Tibial nerve (tissue), 4 donors: ENCODE measurements around the gene TTC23L. TPM values are rescaled to one million over a fixed set of nuclear protein-coding genes. Genes with fewer than 3 reads are reported as not detected.

Source experiments
- DNase-seq, 2 donors: peaks; one replicate each; pipeline ENCODE4 v3.0.0-alpha.2; 2019; ENCODE audit warnings: low spot score in 2 of 2
- H3K27ac ChIP-seq, 4 donors: fragments of 200-600 bp; sonication (generic) in 3 of 4; one replicate each; pipeline ENCODE4 v1.5.1; 2017 to 2019; ENCODE audit warnings: mild to moderate bottlenecking in 1 of 4
- H3K27me3 ChIP-seq, 2 donors: fragments of 200-600 bp; sonication (generic) in 1 of 2; one replicate each; pipeline versions ENCODE4 v1.5.1 to v1.6.0; 2017 to 2019
- H3K36me3 ChIP-seq, 3 donors: fragments of 200-600 bp; sonication (generic); one replicate each; pipeline ENCODE4 v1.5.1; 2018 to 2019
- H3K4me1 ChIP-seq, 4 donors: fragments of 200-600 bp; sonication (generic) in 3 of 4; one replicate each; pipeline ENCODE4 v1.5.1; 2017 to 2019
- H3K4me3 ChIP-seq, 4 donors: fragments of 200-600 bp; sonication (generic) in 3 of 4; one replicate each; pipeline ENCODE4 v1.5.1; 2017 to 2019; ENCODE audit warnings: mild to moderate bottlenecking in 1 of 4, moderate library complexity in 1 of 4
- H3K9me3 ChIP-seq, 4 donors: fragments of 200-600 bp; sonication (generic) in 3 of 4; one replicate each; pipeline ENCODE4 v1.5.1; 2017 to 2019
- EP300 ChIP-seq, 2 donors: sonication (generic); formaldehyde crosslinking; IDR thresholded peaks; one replicate each; pipeline ENCODE4 v1.6.1; 2017; ENCODE audit warnings: antibody characterized with exemption in 2 of 2, mild to moderate bottlenecking in 1 of 2
- POLR2A ChIP-seq, 2 donors: fragments of 450-650 bp; IDR thresholded peaks; one replicate each; pipeline ENCODE4 v1.6.1; 2017; ENCODE audit warnings: antibody characterized with exemption in 2 of 2, mild to moderate bottlenecking in 2 of 2, moderate library complexity in 2 of 2
- WGBS, 2 donors: methylation state at CpG; one replicate each; pipeline ENCODE4 v1.1.5; 2018; 5-methylcytosine and 5-hydroxymethylcytosine counted together
- total RNA-seq, 4 donors: library from RNA; depleted of rRNA; stranded (reverse); fragments of >200 nt; gene quantifications; one replicate each; pipeline ENCODE4 v1.1.0, GENCODE V29; 2016
- TF ChIP-seq, protein P1 (sequence below), 5 experiments: fragments of 200-600 bp in 3 of 5; fragments of 450-650 bp in 2 of 5; sonication (generic) in 3 of 5; IDR thresholded peaks; one replicate each; pipeline ENCODE4 v1.5.1; 2016 to 2019; ENCODE audit warnings: antibody characterized with exemption in 5 of 5, mild to moderate bottlenecking in 3 of 5, moderate library complexity in 2 of 5

TTC23L gene
- total RNA-seq, 4 donors from 2014 or later, result 0.39 to 5.4 (median 2.7) TPM

DNA sequence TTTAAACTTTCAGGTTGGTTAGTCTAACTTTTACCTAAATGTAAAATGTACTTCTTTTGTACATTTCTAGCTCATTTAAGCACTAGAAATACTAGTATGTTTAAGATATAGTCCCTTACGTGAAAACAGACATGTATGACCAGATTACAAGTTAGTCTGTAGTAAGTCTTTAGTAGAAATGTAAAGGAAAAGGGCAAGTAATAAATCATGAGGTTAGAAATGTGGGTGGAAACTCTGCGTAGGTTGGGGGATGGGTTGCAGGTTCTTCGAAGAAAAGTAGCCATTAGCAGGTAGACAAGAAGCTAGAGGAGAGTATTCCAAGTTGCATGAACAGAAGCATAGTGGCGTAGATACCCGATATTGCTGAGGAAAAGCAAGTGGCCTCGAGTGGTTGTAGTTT lies 53.5 kb downstream of the TTC23L start:
- H3K4me3 ChIP-seq, result no peak overlapping the region
- no peak overlapping the region for H3K27ac ChIP-seq
- H3K27me3 ChIP-seq, result no peaks in the 10 kb centered on the region
- peaks cover 0 to 6% (median 0%) of the 10 kb centered on the region in 4 donors for H3K4me1 ChIP-seq
- TF ChIP-seq POLR2A (IDR thresholded peaks at IDR 0.05), result no peak
- TF ChIP-seq EP300 (IDR thresholded peaks at IDR 0.05), result no peak
- TF ChIP-seq, protein P1, sequence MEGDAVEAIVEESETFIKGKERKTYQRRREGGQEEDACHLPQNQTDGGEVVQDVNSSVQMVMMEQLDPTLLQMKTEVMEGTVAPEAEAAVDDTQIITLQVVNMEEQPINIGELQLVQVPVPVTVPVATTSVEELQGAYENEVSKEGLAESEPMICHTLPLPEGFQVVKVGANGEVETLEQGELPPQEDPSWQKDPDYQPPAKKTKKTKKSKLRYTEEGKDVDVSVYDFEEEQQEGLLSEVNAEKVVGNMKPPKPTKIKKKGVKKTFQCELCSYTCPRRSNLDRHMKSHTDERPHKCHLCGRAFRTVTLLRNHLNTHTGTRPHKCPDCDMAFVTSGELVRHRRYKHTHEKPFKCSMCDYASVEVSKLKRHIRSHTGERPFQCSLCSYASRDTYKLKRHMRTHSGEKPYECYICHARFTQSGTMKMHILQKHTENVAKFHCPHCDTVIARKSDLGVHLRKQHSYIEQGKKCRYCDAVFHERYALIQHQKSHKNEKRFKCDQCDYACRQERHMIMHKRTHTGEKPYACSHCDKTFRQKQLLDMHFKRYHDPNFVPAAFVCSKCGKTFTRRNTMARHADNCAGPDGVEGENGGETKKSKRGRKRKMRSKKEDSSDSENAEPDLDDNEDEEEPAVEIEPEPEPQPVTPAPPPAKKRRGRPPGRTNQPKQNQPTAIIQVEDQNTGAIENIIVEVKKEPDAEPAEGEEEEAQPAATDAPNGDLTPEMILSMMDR (IDR thresholded peaks at IDR 0.05), result no peak
- 85 to 87% methylated on average over 6 of the region's 6 CpGs for WGBS, 2 donors
- H3K9me3 ChIP-seq, result no peaks in the 10 kb centered on the region
- no peaks in the 10 kb centered on the region for H3K36me3 ChIP-seq
- no peak for DNase-seq

DNA sequence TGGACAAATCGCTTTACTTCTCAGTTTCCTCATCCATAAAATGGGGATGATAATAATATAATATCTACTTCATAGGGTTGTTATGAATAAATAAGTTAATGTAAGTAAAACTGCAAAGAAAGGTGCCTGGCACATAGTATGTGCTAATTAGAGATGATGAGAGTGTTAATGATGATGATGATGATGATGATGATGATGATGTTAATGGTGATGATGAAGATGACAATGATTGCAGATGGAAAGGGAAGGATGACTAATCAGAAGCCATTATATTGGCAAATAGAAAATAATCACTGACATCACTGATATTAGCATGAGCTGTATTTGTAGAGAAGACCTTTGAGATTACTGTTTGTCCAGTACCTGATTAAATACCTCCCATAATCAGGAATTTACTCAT lies 55.8 kb downstream of the TTC23L start:
- TF ChIP-seq POLR2A (IDR thresholded peaks at IDR 0.05), result no peak
- no peaks in the 10 kb centered on the region for H3K9me3 ChIP-seq
- no peaks in the 10 kb centered on the region for H3K36me3 ChIP-seq
- H3K4me3 ChIP-seq, result no peak overlapping the region
- no peak for DNase-seq
- peaks cover 0 to 11% (median 0%) of the 10 kb centered on the region in 4 donors for H3K4me1 ChIP-seq
- no peaks in the 10 kb centered on the region for H3K27me3 ChIP-seq
- H3K27ac ChIP-seq, result no peak overlapping the region
- 96 to 98% methylated on average over 1 of the region's 1 CpG for WGBS, 2 donors

DNA sequence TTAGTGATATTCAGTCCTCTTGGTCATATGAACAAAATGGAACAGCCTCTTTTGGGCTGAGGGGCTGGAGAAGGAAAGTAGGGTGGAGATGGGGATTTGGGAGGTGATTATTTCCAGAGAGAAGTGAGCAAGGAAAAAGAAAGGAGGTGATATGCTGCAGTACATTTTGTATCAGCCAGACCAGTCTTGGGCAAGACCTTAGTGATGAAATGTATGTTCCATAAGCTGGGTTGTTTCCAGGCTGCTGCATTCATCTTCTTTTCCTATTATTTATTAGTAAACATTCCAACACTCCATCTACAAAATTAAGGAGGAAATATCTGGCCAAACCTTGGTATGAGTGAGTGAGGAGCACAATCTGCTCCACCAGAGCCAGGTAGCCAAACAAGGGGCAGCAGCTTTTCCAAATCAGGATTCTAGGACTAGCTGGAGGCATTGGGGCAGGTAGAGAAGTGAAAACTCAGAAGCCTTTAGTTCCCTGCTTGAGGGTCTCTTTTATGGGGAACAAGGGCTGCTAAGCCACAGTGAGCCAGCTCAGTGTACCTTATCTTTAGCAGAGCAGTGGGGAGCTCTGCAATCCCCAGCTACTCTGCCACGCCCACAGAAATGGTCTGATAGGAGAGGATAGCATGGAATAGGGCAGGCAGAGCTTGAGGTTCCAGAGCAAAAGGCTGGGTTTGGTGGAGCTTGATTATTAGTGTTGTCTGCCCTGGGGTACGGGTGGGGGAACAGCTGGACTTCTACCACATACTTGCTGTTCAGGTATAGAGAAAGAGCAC lies 56.9 kb downstream of the TTC23L start:
- no peaks in the 10 kb centered on the region for H3K36me3 ChIP-seq
- H3K4me3 ChIP-seq, result no peak overlapping the region
- H3K27ac ChIP-seq, result no peak overlapping the region
- H3K9me3 ChIP-seq, result no peaks in the 10 kb centered on the region
- no peak for DNase-seq
- 92 to 96% methylated on average over 2 of the region's 2 CpGs for WGBS, 2 donors
- H3K4me1 ChIP-seq, result peaks cover 0 to 11% (median 0%) of the 10 kb centered on the region in 4 donors
- TF ChIP-seq EP300 (IDR thresholded peaks at IDR 0.05), result no peak
- TF ChIP-seq, protein P1 (IDR thresholded peaks at IDR 0.05), result no peak
- TF ChIP-seq POLR2A (IDR thresholded peaks at IDR 0.05), result no peak
- no peaks in the 10 kb centered on the region for H3K27me3 ChIP-seq

DNA sequence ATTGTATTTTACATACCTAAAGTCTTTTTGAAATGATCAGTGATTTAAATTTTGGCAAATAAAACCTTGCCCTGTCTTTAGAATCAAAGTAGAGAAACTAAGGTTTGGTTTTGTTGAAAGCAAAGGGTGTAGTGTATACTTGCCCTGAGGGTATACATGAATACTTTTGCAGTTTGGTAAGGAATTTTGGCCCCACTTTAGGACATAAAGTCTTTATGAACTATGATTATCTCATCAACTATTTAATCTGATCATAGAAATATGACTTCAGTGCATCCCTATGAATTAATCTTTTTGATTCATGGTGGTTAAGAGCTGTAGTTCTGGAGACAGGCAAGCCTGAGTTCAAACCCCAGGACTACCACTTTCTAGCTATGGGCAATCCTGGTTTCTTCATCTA lies 58.7 kb downstream of the TTC23L start:
- Histone ChIP-seq H3K27me3 (no peaks in the 10 kb centered on the region), H3K4me3 (no peak overlapping the region), H3K9me3 (no peaks in the 10 kb centered on the region), H3K4me1 (peaks cover 0 to 5% (median 0%) of the 10 kb centered on the region in 4 donors), H3K36me3 (no peaks in the 10 kb centered on the region), H3K27ac (no peak overlapping the region)
- TF ChIP-seq, protein P1 (IDR thresholded peaks at IDR 0.05), result no peak
- no peak for TF ChIP-seq EP300 (IDR thresholded peaks at IDR 0.05)
- no peak for TF ChIP-seq POLR2A (IDR thresholded peaks at IDR 0.05)
- DNase-seq, result no peak

DNA sequence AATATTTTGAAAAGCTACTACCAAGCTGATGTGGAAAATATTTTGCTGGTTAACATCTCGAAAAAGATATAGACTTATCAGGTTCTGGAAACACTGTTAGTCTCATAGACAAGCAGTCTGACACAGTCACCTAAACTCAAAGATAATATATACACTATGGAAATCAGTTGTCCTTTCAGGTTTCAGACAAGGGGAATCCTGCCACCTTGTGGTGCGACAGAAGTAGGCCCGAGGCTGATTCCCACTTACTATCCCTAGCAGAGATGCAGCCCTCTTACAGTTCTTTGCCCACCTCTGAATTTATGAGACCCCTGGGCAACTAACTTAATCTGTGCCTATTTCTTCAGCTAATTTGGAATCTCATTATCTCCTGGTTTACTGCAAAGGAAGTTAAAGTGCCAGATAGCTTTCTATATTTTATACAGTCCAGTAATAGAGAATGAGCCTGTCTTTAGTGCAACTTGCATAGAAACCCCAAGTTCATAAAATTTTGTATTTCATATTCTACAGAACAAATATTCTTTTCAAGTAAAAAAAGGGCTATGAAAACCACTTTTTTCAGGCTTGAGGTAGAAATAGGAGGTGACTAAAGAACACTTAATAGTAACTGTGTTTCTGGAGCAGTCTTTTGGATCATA lies 59.4 kb downstream of the TTC23L start:
- WGBS, 2 donors, result 0 to 2% methylated on average over 3 of the region's 3 CpGs
- Histone ChIP-seq H3K4me1 (peaks cover 0 to 5% (median 0%) of the 10 kb centered on the region in 4 donors), H3K9me3 (no peaks in the 10 kb centered on the region), H3K4me3 (no peak overlapping the region), H3K27me3 (no peaks in the 10 kb centered on the region), H3K36me3 (no peaks in the 10 kb centered on the region), H3K27ac (no peak overlapping the region)
- DNase-seq, result peak; percentile 42 to 74
- TF ChIP-seq POLR2A (IDR thresholded peaks at IDR 0.05) (no peak), EP300 (IDR thresholded peaks at IDR 0.05) (peak in 1 of 2 donors; percentile 36)
- TF ChIP-seq, protein P1 (IDR thresholded peaks at IDR 0.05), result peak; percentile 72 to 87 (median 80)
